Mesenchymal stem cell (in vitro differentiated cells and primary cell): Measurements from ENCODE around the gene ADGRL3.

Experiments
- DNase-seq: peaks from one replicate; pipeline ENCODE4 v3.0.0-alpha.2; 2013
- H2AFZ ChIP-seq: one replicate; pipeline ENCODE4 v1.6.1; 2013; ENCODE audit warnings: low read depth, mild to moderate bottlenecking, control low read depth, inconsistent platforms, low read length, moderate library complexity
- H2AK5ac ChIP-seq: 2 replicates; pipeline ENCODE4 v1.6.1; 2013; ENCODE audit warnings: low read length, moderate library complexity, mild to moderate bottlenecking, inconsistent platforms; ENCODE audit not compliant: severe bottlenecking
- H2BK120ac ChIP-seq: one replicate; pipeline ENCODE4 v1.6.1; 2013; ENCODE audit warnings: low read depth, mild to moderate bottlenecking, inconsistent platforms, low read length, moderate library complexity
- H2BK12ac ChIP-seq, 2 experiments: one replicate each; pipeline ENCODE4 v1.6.1; 2013; ENCODE audit warnings: inconsistent platforms in 2 of 2, low read length in 2 of 2, mild to moderate bottlenecking in 2 of 2, moderate library complexity in 2 of 2, control low read depth in 1 of 2
- H2BK15ac ChIP-seq: one replicate; pipeline ENCODE4 v1.6.1; 2013; ENCODE audit warnings: mild to moderate bottlenecking, low read depth, inconsistent platforms; ENCODE audit not compliant: poor library complexity, severe bottlenecking
- H2BK5ac ChIP-seq: 2 replicates; pipeline ENCODE4 v1.6.1; 2013; ENCODE audit warnings: low read depth, mild to moderate bottlenecking, low read length, control low read depth, inconsistent platforms; ENCODE audit not compliant: poor library complexity, severe bottlenecking
- H3K14ac ChIP-seq, 2 experiments: one replicate each; pipeline ENCODE4 v1.6.1; 2013; ENCODE audit warnings: inconsistent platforms in 2 of 2, low read length in 2 of 2, control low read depth in 1 of 2, mild to moderate bottlenecking in 1 of 2, moderate library complexity in 1 of 2
- H3K18ac ChIP-seq, 2 experiments: one replicate each; pipeline ENCODE4 v1.6.1; 2013; ENCODE audit warnings: inconsistent platforms in 2 of 2, low read length in 2 of 2, control low read depth in 1 of 2, low read depth in 1 of 2, mild to moderate bottlenecking in 1 of 2
- H3K23ac ChIP-seq, 2 experiments: one replicate each; pipeline ENCODE4 v1.6.1; 2013; ENCODE audit warnings: inconsistent platforms in 2 of 2, low read length in 2 of 2, mild to moderate bottlenecking in 2 of 2, moderate library complexity in 2 of 2, control low read depth in 1 of 2
- H3K27ac ChIP-seq: 2 replicates; pipeline ENCODE4 v1.5.1; 2013; ENCODE audit warnings: mild to moderate bottlenecking, moderate library complexity, low read length, control low read depth, inconsistent platforms; ENCODE audit not compliant: poor library complexity, severe bottlenecking
- H3K27me3 ChIP-seq, 2 experiments: 2 replicates each; pipeline versions ENCODE4 v1.6.1 to v1.7.0; 2013; ENCODE audit warnings: low read length in 2 of 2, mild to moderate bottlenecking in 2 of 2, moderate library complexity in 2 of 2, control low read depth in 1 of 2, inconsistent platforms in 1 of 2; ENCODE audit not compliant: control insufficient read depth in 1 of 2, insufficient read depth in 1 of 2
- H3K36me3 ChIP-seq, 2 experiments: 2 replicates each; pipeline versions ENCODE4 v1.6.1 to v1.7.0; 2013; ENCODE audit warnings: low read length in 2 of 2, control low read depth in 1 of 2, inconsistent platforms in 1 of 2, low read depth in 1 of 2, mild to moderate bottlenecking in 1 of 2; ENCODE audit not compliant: insufficient read depth in 2 of 2, control insufficient read depth in 1 of 2
- H3K4ac ChIP-seq, 2 experiments: one replicate each; pipeline ENCODE4 v1.6.1; 2013; ENCODE audit warnings: inconsistent platforms in 2 of 2, low read length in 2 of 2, mild to moderate bottlenecking in 2 of 2, moderate library complexity in 2 of 2, control low read depth in 1 of 2, low read depth in 1 of 2
- H3K4me1 ChIP-seq: 2 replicates; pipeline ENCODE4 v1.6.1; 2013; ENCODE audit warnings: low read depth, low read length, control low read depth; ENCODE audit not compliant: control insufficient read depth, insufficient read depth
- H3K4me2 ChIP-seq: 2 replicates; pipeline ENCODE4 v1.6.1; 2013; ENCODE audit warnings: low read length, mild to moderate bottlenecking, inconsistent platforms; ENCODE audit not compliant: poor library complexity, severe bottlenecking
- H3K4me3 ChIP-seq, 2 experiments: 2 replicates each; pipeline versions ENCODE4 v1.5.1 to v1.7.0; 2013; ENCODE audit warnings: low read length in 2 of 2, mild to moderate bottlenecking in 2 of 2, control low read depth in 1 of 2, low read depth in 1 of 2; ENCODE audit not compliant: insufficient read depth in 1 of 2
- H3K79me1 ChIP-seq: replicated peaks from 2 replicates; pipeline ENCODE4 v1.6.1; 2013; ENCODE audit warnings: mild to moderate bottlenecking, control low read depth, low read length, inconsistent platforms; ENCODE audit not compliant: poor library complexity, severe bottlenecking
- H3K9ac ChIP-seq: 2 replicates; pipeline ENCODE4 v1.7.0; 2013; ENCODE audit warnings: mild to moderate bottlenecking, low read length, moderate library complexity
- H3K9me3 ChIP-seq: 2 replicates; pipeline ENCODE4 v1.7.0; 2013; ENCODE audit warnings: mild to moderate bottlenecking, low read length; ENCODE audit not compliant: control insufficient read depth
- H4K8ac ChIP-seq: one replicate; pipeline ENCODE4 v1.6.1; 2013; ENCODE audit warnings: inconsistent platforms, mild to moderate bottlenecking, low read length, moderate library complexity
- H4K91ac ChIP-seq: one replicate; pipeline ENCODE4 v1.6.1; 2013; ENCODE audit warnings: mild to moderate bottlenecking, low read length, inconsistent platforms
- WGBS: methylation state at CpG from one replicate; pipeline ENCODE4 v1.1.7; 2013; ENCODE audit warnings: mixed read lengths; 5-methylcytosine and 5-hydroxymethylcytosine counted together

Gene ADGRL3

DNA sequence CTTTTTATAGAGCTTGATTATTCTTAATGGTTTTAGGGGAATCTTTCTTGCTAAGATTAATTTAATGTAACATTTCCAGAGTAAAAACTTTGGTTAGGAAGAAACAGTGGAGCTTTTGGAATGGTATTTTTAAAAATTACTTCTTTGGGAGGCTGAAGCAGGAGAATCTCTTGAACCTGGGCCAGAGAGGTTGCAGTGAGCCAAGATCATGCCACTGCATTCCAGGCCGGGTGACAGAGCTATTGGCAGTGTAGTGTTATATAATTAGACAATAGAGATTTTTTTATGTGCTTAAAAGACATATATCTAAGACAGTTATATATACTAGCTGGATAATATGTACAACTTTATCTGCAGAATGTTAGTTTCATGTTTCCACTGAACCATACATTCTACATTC, 585.6 kb downstream of the ADGRL3 start:
- WGBS: no CpG with 5 or more reads among the region's 1 CpG
- Histone ChIP-seq H2BK5ac (no peak overlapping the region), H4K8ac (no peak overlapping the region), H3K4me2 (no peak overlapping the region), H3K4me1 (no peaks in the 10 kb centered on the region), H3K9me3 (no peaks in the 10 kb centered on the region), H3K23ac (no peak overlapping the region), H3K14ac (no peak overlapping the region), H3K4ac (no peak overlapping the region), H2AK5ac (no peak overlapping the region), H2BK120ac (no peak overlapping the region), H2AFZ (no peak overlapping the region), H3K27me3 (no peaks in the 10 kb centered on the region), H2BK15ac (no peak overlapping the region), H3K79me1 (no peaks in the 10 kb centered on the region), H3K27ac (no peak overlapping the region), H3K9ac (no peak overlapping the region), H3K18ac (no peak overlapping the region), H2BK12ac (no peak overlapping the region), H4K91ac (no peak overlapping the region), H3K36me3 (no peaks in the 10 kb centered on the region), H3K4me3 (no peak overlapping the region)
- no peak for DNase-seq

DNA sequence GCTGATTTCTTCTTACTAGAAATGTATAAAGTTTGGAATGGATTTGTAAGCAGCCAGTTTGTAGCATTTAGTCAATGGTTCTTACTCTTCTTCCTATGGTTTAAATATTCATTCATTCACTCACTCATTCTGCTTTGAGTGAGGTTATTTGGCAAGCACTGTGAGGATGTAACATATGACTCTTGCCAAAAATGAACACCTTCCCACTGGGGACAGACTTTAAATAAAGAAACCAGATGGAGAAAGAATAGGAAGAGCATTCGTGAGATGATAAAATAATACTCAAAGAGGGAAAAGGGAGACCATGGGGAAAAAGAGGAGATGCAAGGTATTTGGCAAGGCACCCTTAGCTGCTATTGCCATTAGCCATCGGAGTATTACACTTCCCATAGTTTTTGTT, 586.1 kb downstream of the ADGRL3 start:
- no peaks in the 10 kb centered on the region for H3K79me1 ChIP-seq
- H3K14ac ChIP-seq: no peak overlapping the region
- no peak overlapping the region for H4K8ac ChIP-seq
- H3K27ac ChIP-seq: no peak overlapping the region
- no peaks in the 10 kb centered on the region for H3K27me3 ChIP-seq
- H4K91ac ChIP-seq: no peak overlapping the region
- no peak overlapping the region for H2BK120ac ChIP-seq
- no peak overlapping the region for H2BK12ac ChIP-seq
- DNase-seq: no peak
- 85% methylated on average over 1 of the region's 2 CpGs for whole genome bisulfite sequencing
- H2AFZ ChIP-seq: no peak overlapping the region
- H2BK5ac ChIP-seq: no peak overlapping the region
- no peaks in the 10 kb centered on the region for H3K4me1 ChIP-seq
- H3K4ac ChIP-seq: no peak overlapping the region
- H2BK15ac ChIP-seq: no peak overlapping the region
- no peak overlapping the region for H3K23ac ChIP-seq
- H3K4me2 ChIP-seq: no peak overlapping the region
- H2AK5ac ChIP-seq: no peak overlapping the region
- no peaks in the 10 kb centered on the region for H3K36me3 ChIP-seq
- no peak overlapping the region for H3K9ac ChIP-seq
- no peak overlapping the region for H3K18ac ChIP-seq
- no peak overlapping the region for H3K4me3 ChIP-seq
- no peaks in the 10 kb centered on the region for H3K9me3 ChIP-seq

DNA sequence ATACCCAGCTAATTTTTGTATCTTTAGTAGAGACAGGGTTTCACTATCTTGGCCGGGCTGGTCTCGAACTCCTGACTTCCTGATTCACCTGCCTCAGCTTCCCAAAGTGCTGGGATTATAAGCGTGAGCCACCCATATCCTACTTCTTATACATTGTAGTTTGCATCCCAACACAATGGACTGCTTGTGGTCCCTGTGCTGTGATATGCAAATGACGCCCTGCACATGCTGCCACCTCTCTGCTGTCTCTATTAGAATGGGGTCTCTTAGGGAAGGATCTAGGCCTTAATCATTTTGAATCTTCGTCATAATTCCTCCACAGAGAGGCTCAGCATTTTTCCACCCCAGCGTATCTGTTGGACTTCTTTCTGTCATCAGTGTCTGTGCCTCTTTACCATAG, 595.9 kb downstream of the ADGRL3 start:
- Histone ChIP-seq H3K4me2 (no peak overlapping the region), H3K27ac (no peak overlapping the region), H3K14ac (no peak overlapping the region), H2BK15ac (no peak overlapping the region), H2BK5ac (no peak overlapping the region), H3K4me3 (no peak overlapping the region), H3K9me3 (no peaks in the 10 kb centered on the region), H3K79me1 (no peaks in the 10 kb centered on the region), H4K91ac (no peak overlapping the region), H3K4ac (no peak overlapping the region), H3K27me3 (no peaks in the 10 kb centered on the region), H2BK120ac (no peak overlapping the region), H3K36me3 (no peaks in the 10 kb centered on the region), H3K4me1 (no peaks in the 10 kb centered on the region), H4K8ac (no peak overlapping the region), H3K18ac (no peak overlapping the region), H2AFZ (no peak overlapping the region), H3K9ac (no peak overlapping the region), H3K23ac (no peak overlapping the region), H2BK12ac (no peak overlapping the region), H2AK5ac (no peak overlapping the region)
- DNase-seq: no peak
- 98% methylated on average over 6 of the region's 6 CpGs for WGBS

DNA sequence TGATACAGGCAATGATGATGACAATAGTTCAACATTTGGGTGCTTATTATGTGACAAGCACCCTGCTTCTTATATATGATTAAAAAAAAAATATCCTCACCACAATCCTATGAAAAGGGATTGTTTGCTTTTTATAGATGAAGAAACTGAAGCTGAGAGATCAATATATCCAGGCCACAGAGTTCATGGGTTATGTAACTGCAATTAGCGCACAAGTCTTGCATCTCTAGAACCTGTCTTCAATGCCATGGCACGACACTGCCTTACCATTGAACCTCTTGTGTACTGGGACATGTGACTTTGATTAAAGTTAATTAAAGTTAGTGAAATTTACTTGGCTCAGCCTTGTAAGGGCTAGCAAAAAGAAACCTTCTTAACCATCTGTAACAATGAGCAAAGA, 599.7 kb downstream of the ADGRL3 start:
- no peaks in the 10 kb centered on the region for H3K79me1 ChIP-seq
- no peak overlapping the region for H3K27ac ChIP-seq
- H3K36me3 ChIP-seq: no peaks in the 10 kb centered on the region
- H3K4ac ChIP-seq: no peak overlapping the region
- no peak overlapping the region for H3K4me3 ChIP-seq
- no peaks in the 10 kb centered on the region for H3K27me3 ChIP-seq
- H3K23ac ChIP-seq: no peak overlapping the region
- H3K14ac ChIP-seq: no peak overlapping the region
- no peak overlapping the region for H2BK15ac ChIP-seq
- no peak overlapping the region for H3K9ac ChIP-seq
- no peak for DNase-seq
- no peaks in the 10 kb centered on the region for H3K9me3 ChIP-seq
- no peak overlapping the region for H2BK12ac ChIP-seq
- no peak overlapping the region for H3K4me2 ChIP-seq
- no peak overlapping the region for H4K91ac ChIP-seq
- no peak overlapping the region for H4K8ac ChIP-seq
- no peak overlapping the region for H2BK5ac ChIP-seq
- no peaks in the 10 kb centered on the region for H3K4me1 ChIP-seq
- H3K18ac ChIP-seq: no peak overlapping the region
- no peak overlapping the region for H2AFZ ChIP-seq
- no peak overlapping the region for H2AK5ac ChIP-seq
- no peak overlapping the region for H2BK120ac ChIP-seq
- 90% methylated on average over 2 of the region's 2 CpGs for WGBS
